K562 (cell line): ENCODE data around the gene CAV1. TPM values are rescaled to one million over a fixed set of nuclear protein-coding genes. Genes with fewer than 3 reads are reported as not detected.

Experiments used
- ATAC-seq: fragments of 200-7000 bp; cut with Tn5 transposase; 3 replicates; pipeline ENCODE4 v1.9.1; 2020; ENCODE audit warnings: moderate library complexity
- BruUV-seq: library from RNA; stranded (reverse); fragments of 400-500 nt; replicated peaks from 2 replicates; lab custom pipeline; 2021; lab: Mats Ljungman, UMichigan
- CTCF ChIA-PET: fragments of 300-600 bp; formaldehyde crosslinking; extraction: SDS; loops from one replicate; lab custom pipeline; 2021; ENCODE audit warnings: low intra/inter-chr PET ratio; lab: Yijun Ruan, JAX
- POLR2A ChIA-PET: fragments of 300-600, 350-650 bp; sonication (Branson Sonifier 250); formaldehyde crosslinking; extraction: SDS; loops from one replicate; lab custom pipeline; 2021; ENCODE audit warnings: antibody characterized with exemption, inconsistent platforms; lab: Yijun Ruan, JAX
- DNase-seq, 4 experiments: peaks; one replicate each; pipeline versions ENCODE4 v3.0.0 to v3.0.0-alpha.2; 2011 to 2018; ENCODE audit warnings: low spot score in 3 of 4, mixed read lengths in 3 of 4; ENCODE audit errors: extremely low read depth in 1 of 4
- FAIRE-seq: peaks from 2 replicates; lab custom pipeline; 2011; peaks lifted over from hg19 to GRCh38; lab: Jason Lieb, UNC
- H2AFZ ChIP-seq: 2 replicates; pipeline ENCODE4 v1.6.0; 2011; ENCODE audit warnings: low read depth, low read length, control low read depth, inconsistent platforms
- H3K27ac ChIP-seq: fragments of 200-600 bp; 3 replicates; pipeline ENCODE4 v1.8.0; 2011; ENCODE audit warnings: low read depth, mild to moderate bottlenecking, control low read depth, inconsistent platforms, low read length, moderate library complexity, mixed read lengths; ENCODE audit errors: extremely low read depth
- H3K27me3 ChIP-seq, 2 experiments: fragments of 300-600 bp in 1 of 2; 2 replicates in 1 of 2; 3 replicates in 1 of 2; pipeline versions ENCODE4 v1.6.0 to v1.8.0; 2011; ENCODE audit warnings: inconsistent platforms in 2 of 2, low read length in 2 of 2, mild to moderate bottlenecking in 1 of 2, mixed read lengths in 1 of 2, moderate library complexity in 1 of 2; ENCODE audit not compliant: control insufficient read depth in 2 of 2, insufficient read depth in 2 of 2
- H3K36me3 ChIP-seq: fragments of 300-600 bp; 3 replicates; pipeline ENCODE4 v1.8.0; 2011; ENCODE audit warnings: mild to moderate bottlenecking, low read length, inconsistent platforms; ENCODE audit not compliant: control insufficient read depth, insufficient read depth
- H3K4me1 ChIP-seq, 2 experiments: fragments of 200-600 bp in 1 of 2; replicated peaks in 1 of 2; 2 replicates in 1 of 2; 3 replicates in 1 of 2; pipeline versions ENCODE4 v1.5.1 to v1.8.0; 2011; ENCODE audit warnings: inconsistent platforms in 2 of 2, low read length in 2 of 2, mild to moderate bottlenecking in 1 of 2, mixed read lengths in 1 of 2, moderate library complexity in 1 of 2; ENCODE audit not compliant: control insufficient read depth in 2 of 2, insufficient read depth in 2 of 2
- H3K4me2 ChIP-seq: 2 replicates; pipeline ENCODE4 v1.6.1; 2011; ENCODE audit warnings: low read length, control low read depth, inconsistent platforms, mixed read lengths; ENCODE audit not compliant: insufficient read depth
- H3K4me3 ChIP-seq: fragments of 200-600 bp; sonication (generic), shearing (Covaris generic); 2 replicates; pipeline ENCODE4 v1.5.1; 2016; ENCODE audit warnings: control low read depth, inconsistent platforms
- H3K79me2 ChIP-seq: fragments of 200-600 bp; 3 replicates; pipeline ENCODE4 v1.8.0; 2011; ENCODE audit warnings: low read length, inconsistent platforms; ENCODE audit not compliant: control insufficient read depth, insufficient read depth
- H3K9ac ChIP-seq, 2 experiments: 2 replicates each; pipeline versions ENCODE4 v1.6.0 to v1.6.1; 2011; ENCODE audit warnings: low read depth in 2 of 2, low read length in 2 of 2, control low read depth in 1 of 2, inconsistent platforms in 1 of 2, mild to moderate bottlenecking in 1 of 2, mixed read lengths in 1 of 2; ENCODE audit not compliant: insufficient read depth in 1 of 2
- H3K9me1 ChIP-seq: one replicate; pipeline ENCODE4 v1.6.0; 2011; ENCODE audit warnings: inconsistent platforms, mild to moderate bottlenecking, low read length, moderate library complexity; ENCODE audit not compliant: control insufficient read depth, insufficient read depth
- H3K9me3 ChIP-seq: replicated peaks from 2 replicates; pipeline ENCODE4 v1.5.1; 2011; ENCODE audit warnings: low read depth, low read length, inconsistent platforms; ENCODE audit not compliant: control insufficient read depth, insufficient read depth
- H4K20me1 ChIP-seq: replicated peaks from 2 replicates; pipeline ENCODE4 v1.6.1; 2011; ENCODE audit warnings: low read length, inconsistent platforms, mixed read lengths; ENCODE audit not compliant: control insufficient read depth, insufficient read depth
- BRD9 ChIP-seq: fragments of 450-650 bp; IDR thresholded peaks from 2 replicates; pipeline ENCODE4 v1.6.1; 2018; ENCODE audit warnings: low read depth; ENCODE audit not compliant: partially characterized antibody
- EHMT2 ChIP-seq: fragments of 450-650 bp; IDR thresholded peaks from 2 replicates; pipeline ENCODE4 v1.6.1; 2018; ENCODE audit warnings: antibody characterized with exemption
- ELF4 ChIP-seq: fragments of 450-650 bp; formaldehyde crosslinking; IDR thresholded peaks from 2 replicates; pipeline ENCODE4 v1.4.0; 2022; ENCODE audit warnings: missing genetic modification characterization
- FUS ChIP-seq: fragments of 200-400 bp; formaldehyde crosslinking; optimal IDR thresholded peaks from 2 replicates; pipeline ENCODE3; 2017; ENCODE audit warnings: low read depth, low read length
- HMG20A ChIP-seq: fragments of 450-650 bp; formaldehyde crosslinking; conservative IDR thresholded peaks from 2 replicates; pipeline ENCODE4 v1.4.0; 2020; ENCODE audit warnings: mild to moderate bottlenecking, mixed read lengths
- NR1H2 ChIP-seq: sonication (generic); formaldehyde crosslinking; IDR thresholded peaks from 2 replicates; pipeline ENCODE4 v1.4.0; 2020; ENCODE audit warnings: mild to moderate bottlenecking, missing genetic modification reagents
- POU5F1 ChIP-seq: fragments of 150-350 bp; IDR thresholded peaks from 2 replicates; pipeline ENCODE4 v1.6.1; 2014; ENCODE audit warnings: borderline replicate concordance, low read length, low read depth, mild to moderate bottlenecking; ENCODE audit not compliant: partially characterized antibody
- SRSF3 ChIP-seq: fragments of 200-400 bp; formaldehyde crosslinking; IDR thresholded peaks from 2 replicates; pipeline ENCODE4 v1.6.1; 2016; ENCODE audit warnings: mild to moderate bottlenecking, low read length, moderate library complexity; ENCODE audit not compliant: insufficient read depth
- TBL1XR1 ChIP-seq, 2 experiments: IDR thresholded peaks; 2 replicates each; pipeline ENCODE4 v1.6.1; 2012; ENCODE audit warnings: improper control_type of control experiment in 2 of 2, low read length in 2 of 2, mild to moderate bottlenecking in 1 of 2
- ZFP1 ChIP-seq: fragments of 450-650 bp; formaldehyde crosslinking; IDR thresholded peaks from 2 replicates; pipeline ENCODE4 v1.4.0; 2020; ENCODE audit warnings: mild to moderate bottlenecking, mixed read lengths
- ZFX ChIP-seq: sonication (generic); formaldehyde crosslinking; IDR thresholded peaks from 2 replicates; pipeline ENCODE4 v1.8.0; 2022; ENCODE audit warnings: mild to moderate bottlenecking, missing genetic modification reagents, moderate library complexity
- WGBS: fragments of 100-300 bp; shearing (Covaris generic); methylation state at CpG from one replicate; pipeline ENCODE4 v1.1.6; 2016; ENCODE audit warnings: low coverage, mixed read lengths; ENCODE audit not compliant: insufficient coverage; ENCODE audit errors: missing lambda C conversion rate; 5-methylcytosine and 5-hydroxymethylcytosine counted together
- in situ Hi-C: fragments of 300-500 bp; cut with MboI; formaldehyde crosslinking; loops from 4 replicates; pipeline ENCODE4 v1.15.0; 2018; ENCODE audit warnings: inconsistent platforms, mixed read lengths
- intact Hi-C: fragments of 100-400 bp; cut with micrococcal nuclease; formaldehyde crosslinking; loops from 2 replicates; pipeline ENCODE4 v1.14.2; 2022
- polyA plus RNA-seq, 8 experiments: library from polyadenylated mRNA; depleted of rRNA in 4 of 8; stranded (reverse) in 5 of 8; unstranded in 3 of 8; fragments of >200 nt; fragmentation: Nextera tagmentation in 2 of 8; fragmentation: Illumina TruSeq in 1 of 8; extraction: Ambion mirVana in 2 of 8; extraction: Trizol in 1 of 8; gene quantifications; 2 replicates each; pipeline versions ENCODE4 v1.2.1 to v1.2.3, GENCODE V29; 2011 to 2014; ENCODE audit warnings: inconsistent platforms in 1 of 8, missing spikeins in 1 of 8
- total RNA-seq, 7 experiments: library from RNA; depleted of rRNA in 6 of 7; stranded (reverse); fragments of >200 nt in 6 of 7; fragmentation: Illumina TruSeq in 2 of 7; extraction: Trizol in 2 of 7; gene quantifications; 2 replicates each; pipeline versions ENCODE4 v1.2.1 to v1.2.3, GENCODE V29; 2011 to 2021; ENCODE audit warnings: low replicate concordance in 1 of 7
- TF ChIP-seq, protein P1 (sequence below): IDR thresholded peaks from 2 replicates; pipeline ENCODE4 v1.6.1; 2011; ENCODE audit warnings: borderline replicate concordance, low read depth, mild to moderate bottlenecking, moderate library complexity, low read length; ENCODE audit not compliant: insufficient read depth, poor library complexity, severe bottlenecking

The CAV1 gene
- total and polyA plus RNA-seq, 9 of the 15 experiments (the other 6 are each of a cell fraction or from before 2014, with no cell fraction given), result 0.08 to 1.5 (median 0.63) TPM

DNA sequence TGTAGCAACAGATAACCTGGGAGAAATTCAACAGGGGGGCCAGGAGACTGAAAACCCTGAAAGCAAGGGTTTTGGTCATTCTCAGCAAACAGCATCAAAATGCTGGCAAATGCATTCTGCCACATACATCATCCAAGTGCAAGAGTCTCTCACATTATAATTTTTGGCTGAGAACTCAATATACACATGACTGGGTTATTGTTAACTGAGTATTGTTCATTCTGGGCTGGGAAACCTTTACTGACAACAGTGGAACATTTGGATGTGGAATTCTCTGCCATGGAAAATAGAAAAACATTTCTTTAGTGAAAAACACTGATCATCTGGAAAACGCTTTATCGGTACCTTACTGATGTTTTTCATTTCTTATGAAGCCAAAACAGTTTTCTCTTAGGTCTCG, 74.0 kb downstream of the CAV1 start:
- 2% methylated on average over 3 of the region's 3 CpGs for WGBS
- Histone ChIP-seq H3K27me3 (peaks cover 4 to 15% of the 10 kb centered on the region in 2 experiments; a peak in 3 of 5 replicates), H3K4me2 (no peak overlapping the region), H3K4me1 (no peaks in the 10 kb centered on the region), H3K36me3 (no peaks in the 10 kb centered on the region), H4K20me1 (no peaks in the 10 kb centered on the region), H2AFZ (no peak overlapping the region), H3K79me2 (no peaks in the 10 kb centered on the region), H3K27ac (no peak overlapping the region), H3K9ac (no peak overlapping the region), H3K9me3 (no peaks in the 10 kb centered on the region), H3K9me1 (no peaks in the 10 kb centered on the region), H3K4me3 (no peak overlapping the region)
- no TSS peak for BruUV-seq
- DNase-seq (no peak), ATAC-seq (no peak), FAIRE-seq (no peak)
- POLR2A ChIA-PET, result no interaction called here
- intact Hi-C loops, result loop anchor here (1.0 to 10.0 kb wide), 4 partner anchors 128 to 526 kb away; no protein-coding TSS in a partner anchor
- no peak for TF ChIP-seq ZFP1 (CRISPR knock-in tag)
- no peak for TF ChIP-seq HMG20A (CRISPR knock-in tag)
- TF ChIP-seq FUS, result no peak
- TF ChIP-seq, protein P1, sequence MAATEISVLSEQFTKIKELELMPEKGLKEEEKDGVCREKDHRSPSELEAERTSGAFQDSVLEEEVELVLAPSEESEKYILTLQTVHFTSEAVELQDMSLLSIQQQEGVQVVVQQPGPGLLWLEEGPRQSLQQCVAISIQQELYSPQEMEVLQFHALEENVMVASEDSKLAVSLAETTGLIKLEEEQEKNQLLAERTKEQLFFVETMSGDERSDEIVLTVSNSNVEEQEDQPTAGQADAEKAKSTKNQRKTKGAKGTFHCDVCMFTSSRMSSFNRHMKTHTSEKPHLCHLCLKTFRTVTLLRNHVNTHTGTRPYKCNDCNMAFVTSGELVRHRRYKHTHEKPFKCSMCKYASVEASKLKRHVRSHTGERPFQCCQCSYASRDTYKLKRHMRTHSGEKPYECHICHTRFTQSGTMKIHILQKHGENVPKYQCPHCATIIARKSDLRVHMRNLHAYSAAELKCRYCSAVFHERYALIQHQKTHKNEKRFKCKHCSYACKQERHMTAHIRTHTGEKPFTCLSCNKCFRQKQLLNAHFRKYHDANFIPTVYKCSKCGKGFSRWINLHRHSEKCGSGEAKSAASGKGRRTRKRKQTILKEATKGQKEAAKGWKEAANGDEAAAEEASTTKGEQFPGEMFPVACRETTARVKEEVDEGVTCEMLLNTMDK, result no peak
- no peak for TF ChIP-seq TBL1XR1 (IDR thresholded peaks at IDR 0.05; ENCODE audit: low read length in 2 of 2)
- no peak for TF ChIP-seq EHMT2
- TF ChIP-seq POU5F1, result no peak
- TF ChIP-seq SRSF3, result no peak
- TF ChIP-seq NR1H2, result no peak
- TF ChIP-seq BRD9, result no peak
- no peak for TF ChIP-seq ZFX (CRISPR knock-in tag)
- no peak for TF ChIP-seq ELF4 (CRISPR knock-in tag)
- CTCF ChIA-PET, result interaction anchor here (0.8 to 1.9 kb wide), 3 partner anchors 204 to 578 kb away, joined by 3 to 30 read pairs (median 12); no protein-coding TSS in a partner anchor
- in situ Hi-C loops, result no loop called here
